Memory B cell (primary cell): ENCODE measurements around the gene MPC2.

ENCODE experiments used
- ATAC-seq: fragments of 150-1000 bp; cut with Tn5 transposase; 2 replicates; pipeline ENCODE4 v1.10.0; 2021; ENCODE audit warnings: low read depth, mild to moderate bottlenecking, moderate library complexity
- DNase-seq, 2 donors: peaks; one replicate each; pipeline ENCODE4 v3.0.0; 2022; ENCODE audit warnings: low spot score in 2 of 2
- H3K27ac Mint-ChIP-seq: one replicate; pipeline ENCODE4 v1.8.0; 2022; ENCODE audit warnings: mild to moderate bottlenecking, moderate library complexity, mixed read lengths
- H3K27me3 Mint-ChIP-seq: one replicate; pipeline ENCODE4 v1.8.0; 2022; ENCODE audit warnings: mixed read lengths
- H3K36me3 Mint-ChIP-seq: one replicate; pipeline ENCODE4 v1.8.0; 2022; ENCODE audit warnings: mild to moderate bottlenecking, mixed read lengths
- H3K4me1 Mint-ChIP-seq: one replicate; pipeline ENCODE4 v1.8.0; 2022; ENCODE audit warnings: mixed read lengths
- H3K4me3 Mint-ChIP-seq: one replicate; pipeline ENCODE4 v1.8.0; 2022; ENCODE audit warnings: mild to moderate bottlenecking, moderate library complexity, mixed read lengths
- H3K9me3 Mint-ChIP-seq: one replicate; pipeline ENCODE4 v1.8.0; 2022; ENCODE audit warnings: mixed read lengths

MPC2 gene

GRCh38 chr1:167936930-167937708, at the start of gene MPC2:
TSS of gene MPC2 (minus strand) at chr1:167937072. CDS start at chr1:167935841, 1,231 bp downstream.
- Mint-ChIP-seq H3K27me3 (no peaks in the 10 kb centered on the region), H3K9me3 (no peaks in the 10 kb centered on the region), H3K27ac (peak within 1 kb of the TSS; percentile 94), H3K36me3 (no peaks in the 10 kb centered on the region), H3K4me1 (peaks cover 19% of the 10 kb centered on the region), H3K4me3 (peak within 1 kb of the TSS; percentile 95)
- DNase-seq: peak in 1 of 2 donors; percentile 54
- ATAC-seq: peak; percentile 14

GRCh38 chr1:167984886-167985489, 48.1 kb upstream of the MPC2 start:
- Mint-ChIP-seq H3K4me1 (peaks cover 7% of the 10 kb centered on the region), H3K27ac (no peak overlapping the region), H3K4me3 (no peak overlapping the region), H3K9me3 (no peaks in the 10 kb centered on the region), H3K27me3 (no peaks in the 10 kb centered on the region), H3K36me3 (peaks cover 25% of the 10 kb centered on the region)
- no peak for ATAC-seq
- no peak for DNase-seq

GRCh38 chr1:167983797-167984420, 47.0 kb upstream of the MPC2 start:
- no peak for DNase-seq
- no peak for ATAC-seq

GRCh38 chr1:167981933-167982332, 45.1 kb upstream of the MPC2 start:
- H3K4me3 Mint-ChIP-seq: no peak overlapping the region
- DNase-seq (no peak), ATAC-seq (no peak)
- H3K9me3 Mint-ChIP-seq: peaks cover 2% of the 10 kb centered on the region
- no peaks in the 10 kb centered on the region for H3K27me3 Mint-ChIP-seq
- peaks cover 7% of the 10 kb centered on the region for H3K4me1 Mint-ChIP-seq
- peaks cover 40% of the 10 kb centered on the region for H3K36me3 Mint-ChIP-seq
- no peak overlapping the region for H3K27ac Mint-ChIP-seq

More at GRCh38 chr1:167983797-167984420, 47.0 kb upstream of the MPC2 start:
- no peaks in the 10 kb centered on the region for H3K9me3 Mint-ChIP-seq
- no peaks in the 10 kb centered on the region for H3K27me3 Mint-ChIP-seq
- H3K4me1 Mint-ChIP-seq: peaks cover 7% of the 10 kb centered on the region
- no peak overlapping the region for H3K27ac Mint-ChIP-seq
- no peak overlapping the region for H3K4me3 Mint-ChIP-seq
- H3K36me3 Mint-ChIP-seq: peaks cover 29% of the 10 kb centered on the region

- peaks cover 36% of the 10 kb centered on the region for H3K36me3 Mint-ChIP-seq
- DNase-seq (no peak), ATAC-seq (no peak)
- peaks cover 2% of the 10 kb centered on the region for H3K9me3 Mint-ChIP-seq
- peak overlapping the region; percentile 23 for H3K27ac Mint-ChIP-seq
- H3K4me1 Mint-ChIP-seq: peaks cover 3% of the 10 kb centered on the region
- H3K27me3 Mint-ChIP-seq: no peaks in the 10 kb centered on the region
- no peak overlapping the region for H3K4me3 Mint-ChIP-seq
These were observed 40.4 kb upstream of the MPC2 start for GRCh38 chr1:167977245-167977644.

- ATAC-seq (no peak), DNase-seq (no peak)
- Mint-ChIP-seq H3K4me3 (no peak overlapping the region), H3K9me3 (peaks cover 2% of the 10 kb centered on the region), H3K27me3 (no peaks in the 10 kb centered on the region), H3K36me3 (peaks cover 26% of the 10 kb centered on the region), H3K27ac (no peak overlapping the region), H3K4me1 (peaks cover 3% of the 10 kb centered on the region)
These were observed 37.8 kb upstream of the MPC2 start for GRCh38 chr1:167974698-167975097.

- no peak for DNase-seq
- peaks cover 2% of the 10 kb centered on the region for H3K9me3 Mint-ChIP-seq
- ATAC-seq: no peak
- no peak overlapping the region for H3K4me3 Mint-ChIP-seq
- H3K27me3 Mint-ChIP-seq: no peaks in the 10 kb centered on the region
- no peak overlapping the region for H3K27ac Mint-ChIP-seq
- H3K36me3 Mint-ChIP-seq: peaks cover 23% of the 10 kb centered on the region
- peaks cover 3% of the 10 kb centered on the region for H3K4me1 Mint-ChIP-seq
These were observed 37.0 kb upstream of the MPC2 start for GRCh38 chr1:167973832-167974231.

GRCh38 chr1:167968569-167968968, 31.7 kb upstream of the MPC2 start:
- Mint-ChIP-seq H3K9me3 (peaks cover 2% of the 10 kb centered on the region), H3K27me3 (no peaks in the 10 kb centered on the region), H3K4me1 (peaks cover 7% of the 10 kb centered on the region), H3K36me3 (peaks cover 23% of the 10 kb centered on the region), H3K4me3 (no peak overlapping the region), H3K27ac (no peak overlapping the region)
- ATAC-seq (no peak), DNase-seq (no peak)

- peaks cover 23% of the 10 kb centered on the region for H3K36me3 Mint-ChIP-seq
- DNase-seq: no peak
- ATAC-seq: no peak
- H3K9me3 Mint-ChIP-seq: peaks cover 2% of the 10 kb centered on the region
- H3K4me3 Mint-ChIP-seq: no peak overlapping the region
- H3K4me1 Mint-ChIP-seq: peaks cover 9% of the 10 kb centered on the region
- no peaks in the 10 kb centered on the region for H3K27me3 Mint-ChIP-seq
- no peak overlapping the region for H3K27ac Mint-ChIP-seq
These were observed 29.2 kb upstream of the MPC2 start for GRCh38 chr1:167966050-167966449.

- Mint-ChIP-seq H3K27me3 (no peaks in the 10 kb centered on the region), H3K36me3 (peaks cover 25% of the 10 kb centered on the region), H3K4me1 (peaks cover 9% of the 10 kb centered on the region), H3K9me3 (peaks cover 2% of the 10 kb centered on the region), H3K27ac (no peak overlapping the region), H3K4me3 (no peak overlapping the region)
- no peak for DNase-seq
- ATAC-seq: no peak
These were observed 27.8 kb upstream of the MPC2 start for GRCh38 chr1:167964646-167965045.

GRCh38 chr1:167957710-167958109, 20.8 kb upstream of the MPC2 start:
- H3K36me3 Mint-ChIP-seq: peaks cover 23% of the 10 kb centered on the region
- no peak overlapping the region for H3K4me3 Mint-ChIP-seq
- no peaks in the 10 kb centered on the region for H3K27me3 Mint-ChIP-seq
- H3K4me1 Mint-ChIP-seq: peaks cover 5% of the 10 kb centered on the region
- ATAC-seq: no peak
- H3K9me3 Mint-ChIP-seq: no peaks in the 10 kb centered on the region
- H3K27ac Mint-ChIP-seq: no peak overlapping the region
- no peak for DNase-seq

GRCh38 chr1:167955915-167956314, 19.0 kb upstream of the MPC2 start:
- Mint-ChIP-seq H3K4me3 (no peak overlapping the region), H3K27ac (no peak overlapping the region), H3K9me3 (no peaks in the 10 kb centered on the region), H3K4me1 (peaks cover 2% of the 10 kb centered on the region), H3K27me3 (no peaks in the 10 kb centered on the region), H3K36me3 (peaks cover 24% of the 10 kb centered on the region)
- ATAC-seq (no peak), DNase-seq (no peak)

- DNase-seq (no peak), ATAC-seq (no peak)
- peaks cover 22% of the 10 kb centered on the region for H3K4me1 Mint-ChIP-seq
- H3K9me3 Mint-ChIP-seq: no peaks in the 10 kb centered on the region
- H3K27me3 Mint-ChIP-seq: no peaks in the 10 kb centered on the region
- H3K36me3 Mint-ChIP-seq: peaks cover 19% of the 10 kb centered on the region
- no peak overlapping the region for H3K27ac Mint-ChIP-seq
- no peak overlapping the region for H3K4me3 Mint-ChIP-seq
These were observed 13.7 kb upstream of the MPC2 start for GRCh38 chr1:167950569-167950968.

- Mint-ChIP-seq H3K36me3 (peaks cover 20% of the 10 kb centered on the region), H3K4me3 (no peak overlapping the region), H3K4me1 (peaks cover 27% of the 10 kb centered on the region), H3K9me3 (peaks cover 1% of the 10 kb centered on the region), H3K27ac (no peak overlapping the region), H3K27me3 (no peaks in the 10 kb centered on the region)
- ATAC-seq (no peak), DNase-seq (no peak)
These were observed 12.9 kb upstream of the MPC2 start for GRCh38 chr1:167949785-167950184.
